Activated CD4-positive, alpha-beta T cell treated with anti-CD3 and anti-CD28 coated beads, Interleukin-2, Interleukin-4, amounts not matched to agents 100 ng/mL and 50 ng/mL, durations not matched to agents 16 hours and 8 hours (primary cell): ENCODE results near the gene CCDC71L.

Experiments
- DNase-seq: peaks from one replicate; pipeline ENCODE4 v3.0.0-alpha.2; 2020; ENCODE audit warnings: low spot score

CCDC71L gene

DNA sequence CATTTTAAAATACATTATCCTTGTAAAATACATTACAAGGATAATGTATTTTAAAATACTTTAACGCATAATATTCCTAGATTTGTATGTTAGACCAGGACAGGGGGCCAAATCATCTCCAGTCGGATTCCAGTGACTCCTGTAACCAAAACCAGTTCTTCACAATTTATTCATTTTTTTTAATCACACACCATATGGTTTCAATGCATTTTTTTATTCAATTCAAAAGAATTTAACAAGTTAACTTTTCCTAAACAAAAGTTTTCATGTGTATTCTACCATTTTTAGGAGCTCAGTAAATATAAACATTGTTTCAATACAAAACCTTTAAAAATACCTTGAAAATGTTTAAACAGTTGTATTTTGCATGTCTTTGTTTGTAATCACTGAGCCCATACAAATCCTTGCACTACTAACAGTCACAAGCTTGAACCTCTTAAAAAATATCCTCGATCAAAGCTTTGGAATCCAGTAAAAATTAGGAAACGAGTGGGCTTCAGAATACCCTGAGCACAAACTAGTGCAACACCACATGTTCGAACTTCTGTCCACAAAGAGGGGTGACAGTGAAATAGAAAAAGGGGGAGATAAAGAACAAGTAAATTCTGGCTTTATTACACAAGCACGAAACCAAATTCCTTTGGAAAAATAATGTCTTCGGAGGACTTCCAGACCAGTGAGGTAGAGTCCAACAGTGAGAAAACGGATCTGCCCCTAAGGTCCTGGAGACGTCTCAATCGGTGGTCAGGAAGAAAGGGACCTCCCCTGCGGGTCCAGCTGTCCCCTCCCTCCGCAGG is 1.6 kb downstream of the CCDC71L start:
- DNase-seq, result no peak

DNA sequence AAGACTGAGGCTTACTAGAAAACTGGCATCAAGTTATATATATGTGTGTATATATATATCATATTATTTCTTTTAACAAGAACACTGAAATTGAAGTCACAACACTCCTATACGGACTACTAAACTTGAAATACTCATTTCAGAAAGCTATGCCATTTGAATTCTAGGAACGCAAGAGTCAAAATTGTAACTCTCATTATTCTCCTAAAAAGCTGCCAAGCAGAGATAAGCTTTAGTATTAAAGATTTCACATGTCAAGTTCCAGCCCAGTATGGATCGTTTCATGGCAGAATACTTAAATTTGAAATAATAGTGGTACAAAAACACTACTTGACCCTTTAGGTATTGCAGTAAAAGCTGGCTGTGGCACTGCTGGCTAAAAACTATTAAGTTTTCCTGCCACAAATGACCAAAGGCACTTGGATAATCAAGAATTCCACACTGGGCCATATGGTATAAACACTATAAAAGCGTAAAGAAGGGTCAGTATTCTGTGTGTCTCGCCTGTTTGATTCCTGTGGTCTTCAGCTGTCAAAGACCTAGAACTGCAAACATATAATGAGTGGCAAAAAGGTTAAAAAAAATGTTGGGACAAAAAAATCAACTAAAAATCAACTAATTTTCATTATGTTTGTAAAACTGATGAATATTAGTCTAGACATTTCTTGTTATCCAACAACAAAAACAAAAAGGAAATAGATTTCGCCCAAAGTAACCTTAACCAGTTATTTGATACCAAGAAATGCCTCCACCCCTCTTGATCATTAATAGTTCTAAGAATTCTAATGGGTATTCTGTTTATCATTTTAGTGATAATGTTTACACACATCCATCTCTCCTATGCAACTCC is 2.4 kb downstream of the CCDC71L start:
- DNase-seq, result no peak

DNA sequence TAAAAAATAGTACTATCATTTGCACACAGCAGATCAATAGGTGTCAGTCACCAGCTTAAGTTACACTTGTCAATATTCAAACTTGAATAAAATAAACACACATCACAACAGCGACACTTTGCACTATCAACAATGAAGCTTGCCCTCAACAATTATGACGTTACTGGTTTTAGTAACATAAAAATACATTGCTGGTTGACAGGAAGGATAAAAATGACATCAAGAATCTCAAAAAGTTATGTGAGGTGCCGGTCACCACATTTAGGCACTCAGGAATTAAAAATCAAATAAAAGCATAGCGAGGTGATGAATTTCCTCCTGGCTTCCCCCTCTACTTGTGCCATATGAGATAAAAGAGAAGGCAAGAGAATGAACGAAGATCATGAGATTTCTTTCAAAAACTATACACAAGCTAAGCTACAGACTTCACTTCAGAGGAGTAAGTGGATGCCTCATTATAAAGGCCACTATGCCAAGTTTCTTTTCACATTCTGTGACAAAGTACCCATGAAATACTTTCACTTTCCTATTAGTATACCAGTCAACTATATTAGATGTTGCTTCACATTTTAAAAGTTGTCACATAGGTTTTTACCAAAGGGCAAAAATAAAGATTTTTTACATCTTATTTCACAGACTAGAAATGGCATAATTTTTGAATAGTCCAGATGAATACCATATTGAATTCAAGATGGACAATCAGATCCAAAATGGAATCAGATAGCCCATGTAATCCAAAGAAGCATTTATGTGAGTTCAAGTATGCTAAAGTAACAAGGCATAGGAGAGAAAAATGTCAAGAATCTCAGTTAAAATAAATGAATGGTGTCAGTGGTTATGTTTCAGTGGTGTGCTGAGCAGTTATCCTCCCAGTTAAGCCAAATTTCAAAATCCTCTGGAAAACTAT is 3.6 kb downstream of the CCDC71L start:
- no peak for DNase-seq

DNA sequence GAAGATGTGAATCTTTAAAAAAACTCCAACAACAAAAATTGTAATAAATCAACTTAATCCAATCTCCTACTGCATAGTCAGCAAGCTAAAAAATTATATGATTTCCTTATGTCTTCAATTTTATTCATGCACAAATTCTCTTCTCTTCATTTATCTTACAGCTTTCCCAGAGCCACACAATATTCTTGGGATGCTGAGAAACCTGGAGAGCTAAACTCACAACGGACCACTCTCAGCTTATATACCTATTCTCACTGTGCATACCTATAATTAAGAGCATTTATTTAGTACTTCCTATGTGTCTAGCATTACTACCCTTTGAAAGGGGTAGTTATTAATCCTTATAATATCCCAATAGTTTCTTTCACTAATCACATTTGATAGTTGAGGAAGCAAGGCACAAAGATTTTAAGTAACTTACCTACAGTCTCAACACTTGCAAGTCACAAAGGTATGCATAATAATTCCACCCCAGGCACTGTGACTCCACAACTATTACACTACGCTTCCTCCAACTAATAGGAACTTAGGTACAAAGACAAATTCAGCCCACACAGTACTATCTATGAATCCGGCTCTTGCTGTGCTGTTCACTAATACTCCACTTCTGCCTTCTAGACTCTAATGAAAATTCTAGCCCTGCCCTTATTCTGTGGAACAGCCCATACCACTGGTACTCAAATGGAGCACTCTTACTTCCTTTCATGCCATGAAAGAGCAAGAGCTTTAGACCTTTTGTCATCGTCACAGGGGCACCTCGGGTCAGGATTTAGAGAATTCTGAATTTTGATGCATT is 5.1 kb downstream of the CCDC71L start:
- DNase-seq, result no peak

DNA sequence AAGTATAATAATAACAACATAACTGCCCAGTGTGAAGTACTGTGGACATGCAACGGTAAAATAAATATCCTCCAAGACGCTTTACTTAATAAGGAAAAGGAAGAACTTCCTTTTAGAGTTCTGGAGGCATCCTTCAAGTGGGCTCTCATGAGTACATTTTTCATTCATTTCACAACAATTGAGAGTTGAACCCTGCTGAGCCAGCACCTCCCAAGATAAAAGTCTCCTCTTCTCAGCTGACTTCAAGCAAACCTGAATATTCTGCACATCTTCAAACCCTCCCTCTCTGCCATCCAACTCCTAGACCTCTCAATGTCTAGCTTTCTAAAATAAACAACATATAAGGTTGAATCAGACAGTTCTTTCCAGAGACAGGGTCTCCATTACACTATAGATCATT is 7.5 kb downstream of the CCDC71L start:
- no peak for DNase-seq

DNA sequence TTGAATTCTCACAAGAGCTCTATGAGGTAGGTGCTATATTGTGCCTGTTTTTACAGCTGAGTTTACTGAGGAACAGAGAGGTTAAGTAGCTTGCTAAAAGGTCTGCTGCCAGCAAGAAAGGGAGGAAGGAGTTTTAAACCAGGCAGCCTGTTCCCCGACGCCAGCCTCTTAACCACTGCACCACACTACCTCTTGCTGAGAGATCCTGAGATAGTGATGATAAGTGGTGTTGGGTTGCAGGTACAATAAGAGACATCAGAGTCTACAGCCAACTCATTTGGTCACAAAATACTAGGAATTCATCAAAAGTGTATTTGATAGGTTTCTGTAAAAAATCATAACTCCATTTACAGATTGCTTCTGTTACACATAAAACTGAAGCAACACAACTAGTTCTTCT is 8.0 kb downstream of the CCDC71L start:
- DNase-seq, result no peak

DNA sequence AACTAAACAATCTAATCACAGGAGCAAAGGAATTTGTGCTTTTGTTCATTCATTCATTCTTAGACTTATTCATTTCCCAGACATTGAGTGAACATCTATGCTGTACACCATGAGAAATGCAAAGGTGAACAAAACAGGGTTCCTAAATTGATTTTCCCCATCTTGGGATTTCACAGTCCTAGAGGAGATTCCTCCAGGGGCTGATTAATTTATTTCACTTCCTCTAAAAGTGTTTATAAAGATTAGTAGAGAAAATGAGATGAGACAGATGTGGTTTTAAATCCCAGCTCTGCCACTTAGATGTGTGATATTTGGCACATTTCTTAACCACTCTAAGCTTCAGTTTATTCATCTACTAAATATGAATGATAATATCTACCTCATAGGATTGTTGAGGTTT is 8.9 kb downstream of the CCDC71L start:
- no peak for DNase-seq

DNA sequence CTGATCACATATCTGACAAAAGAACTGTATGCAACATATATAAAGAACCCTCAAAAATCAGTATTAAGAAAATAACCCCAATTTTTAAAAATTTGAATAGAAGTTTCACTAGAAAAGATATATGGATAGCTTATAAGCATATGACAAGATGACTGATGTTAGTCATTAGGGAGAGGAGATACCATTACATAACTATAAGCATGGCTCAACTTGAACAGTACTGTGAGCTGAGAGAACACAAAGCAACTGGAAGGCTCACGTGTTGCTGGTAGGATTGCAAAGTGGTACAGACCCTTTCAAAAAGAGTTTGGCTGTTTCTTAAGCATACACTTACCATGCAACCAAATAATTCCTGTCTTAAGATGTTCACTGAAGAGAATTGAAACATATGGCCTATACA is 14.7 kb downstream of the CCDC71L start:
- no peak for DNase-seq

DNA sequence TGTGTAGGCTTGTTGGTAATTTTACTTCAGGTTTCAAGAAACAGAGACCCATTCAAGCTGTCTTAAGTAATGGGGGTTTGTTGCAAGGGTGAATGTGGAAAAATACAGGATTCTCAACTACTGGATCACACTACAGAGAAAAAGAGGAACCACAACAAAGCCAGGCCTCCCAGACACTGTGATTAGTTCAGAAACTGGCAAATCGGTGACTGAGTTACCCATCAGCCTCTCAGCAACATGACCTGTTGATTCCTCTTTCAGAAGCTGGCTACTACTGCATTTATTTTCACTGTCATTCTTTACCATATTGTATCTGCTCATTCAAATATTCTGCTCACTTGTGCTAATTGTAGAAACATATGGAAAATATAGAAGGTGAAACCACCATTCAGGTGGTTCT is 16.0 kb downstream of the CCDC71L start:
- DNase-seq, result no peak

DNA sequence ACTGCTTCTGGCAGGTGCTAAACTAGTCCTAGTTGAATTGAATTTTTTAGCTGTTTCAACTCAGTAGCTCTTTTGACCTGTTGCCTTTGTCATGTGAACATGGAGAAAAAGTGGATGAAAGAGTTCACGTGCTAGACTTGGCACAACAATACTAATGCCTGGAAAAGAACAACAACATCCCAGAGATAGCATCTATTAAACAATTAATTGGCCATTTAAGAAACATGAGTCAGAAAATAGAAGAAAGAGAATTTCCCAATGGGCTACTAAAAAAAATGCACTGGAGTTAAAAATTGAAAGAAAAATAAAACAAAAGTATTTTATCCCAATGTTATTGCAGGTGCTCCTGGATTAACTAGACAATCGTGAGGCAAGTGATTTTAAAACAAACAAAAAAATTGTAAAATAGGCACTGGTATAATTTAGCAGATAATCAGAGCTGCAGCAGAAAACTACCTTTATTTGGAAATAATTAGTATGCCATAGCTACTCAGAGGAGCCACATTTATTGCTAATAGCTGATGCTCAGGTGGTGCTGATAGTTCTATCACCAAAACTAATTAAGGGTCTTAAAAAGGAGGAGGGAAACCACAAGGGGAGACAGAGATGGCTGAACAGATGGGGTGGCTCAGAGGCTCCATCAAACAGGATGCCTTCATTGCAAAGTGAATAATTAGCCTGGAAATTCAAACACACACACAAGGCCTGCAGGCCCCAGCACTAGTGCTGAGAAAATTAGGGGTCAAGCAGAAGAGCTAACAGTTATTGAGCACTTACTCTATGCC is 17.6 kb downstream of the CCDC71L start:
- no peak for DNase-seq

DNA sequence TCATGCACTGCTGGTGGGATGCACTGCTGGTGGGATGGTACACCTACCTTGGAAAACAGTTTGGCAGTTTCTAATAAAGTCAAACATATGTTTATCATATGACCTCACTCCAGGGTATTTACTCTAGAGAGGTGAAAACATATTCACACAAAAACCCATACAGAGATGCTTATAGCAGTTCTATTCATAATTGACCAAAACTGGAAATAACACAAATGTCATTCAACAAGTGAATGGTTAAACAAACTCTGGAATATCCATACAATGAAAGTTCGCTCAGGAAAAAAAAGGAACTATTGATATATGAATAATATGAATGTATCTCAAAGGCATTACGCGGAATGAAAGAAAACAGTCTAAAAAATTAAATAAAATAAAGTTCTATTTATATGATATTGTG is 19.5 kb downstream of the CCDC71L start:
- DNase-seq, result no peak

DNA sequence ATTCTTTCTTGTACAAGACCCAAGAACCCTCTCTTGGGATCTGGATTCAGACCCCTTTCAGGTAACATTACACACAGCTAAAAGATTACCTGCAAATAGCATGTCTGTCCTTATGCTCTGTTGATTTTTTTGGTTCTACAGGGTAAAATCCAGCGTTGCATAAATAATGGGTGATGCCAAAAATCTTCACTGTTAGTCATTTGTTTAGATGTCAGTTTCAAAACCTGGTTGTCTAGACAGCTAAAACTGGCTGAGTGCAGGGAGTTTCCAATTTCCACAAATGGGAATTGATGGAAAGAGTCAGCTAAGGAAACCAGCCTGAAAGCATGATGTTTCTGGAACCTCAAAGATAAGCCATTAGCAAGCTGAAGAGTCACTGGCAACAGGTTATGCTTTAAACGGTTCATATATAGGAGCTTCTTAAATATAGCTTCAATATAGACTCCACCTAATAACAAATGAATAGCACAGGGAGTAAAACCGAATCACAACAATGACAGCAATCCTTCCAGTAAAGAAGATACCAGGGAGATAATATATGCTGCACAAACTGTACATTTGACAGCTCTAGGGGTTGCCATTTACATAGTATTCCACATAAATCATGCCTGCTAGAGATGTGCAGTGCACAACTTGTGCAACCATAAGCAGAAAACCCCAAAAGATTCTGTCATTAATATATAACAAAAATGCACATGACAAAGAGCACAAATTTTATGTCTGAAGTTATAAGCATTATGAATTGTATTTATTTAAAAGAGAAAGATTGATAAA is 20.4 kb downstream of the CCDC71L start:
- DNase-seq, result no peak

DNA sequence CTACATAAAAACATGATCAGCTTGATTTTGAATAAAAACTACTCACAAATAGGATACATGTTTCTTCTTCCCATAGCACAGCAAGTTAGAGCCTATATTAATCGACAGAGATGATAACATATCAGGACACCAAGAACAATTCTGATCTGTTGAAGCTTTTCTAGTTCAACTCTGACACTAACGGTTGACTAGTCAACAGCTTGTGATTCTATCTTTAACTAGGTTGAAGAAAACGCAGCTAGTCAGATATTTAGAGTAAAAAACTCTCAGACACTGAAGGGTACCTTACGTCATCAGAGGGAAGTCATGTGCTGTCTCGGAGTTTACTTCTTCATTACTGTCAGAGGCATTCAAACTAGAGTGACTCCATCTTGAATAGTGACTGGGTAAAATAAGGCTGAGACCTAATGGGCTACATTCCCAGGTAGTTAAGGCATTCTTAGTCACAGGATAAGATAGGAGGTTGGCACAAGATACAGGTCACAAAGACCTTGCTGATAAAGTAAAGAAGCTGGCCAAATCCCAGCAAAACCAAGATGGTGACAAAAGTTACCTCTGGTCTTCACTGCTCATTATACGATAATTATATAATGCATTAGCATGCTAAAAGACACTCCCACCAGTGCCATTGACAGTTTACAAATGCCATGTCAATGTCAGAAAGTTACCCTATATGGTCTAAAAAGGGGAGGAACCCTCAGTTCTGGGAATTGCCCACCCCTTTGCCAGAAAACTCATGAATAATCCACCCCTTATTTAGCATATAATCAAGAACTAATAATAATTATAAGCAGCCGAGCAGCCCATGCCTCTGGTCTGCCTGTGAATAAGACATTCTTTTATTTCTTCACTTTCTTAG is 21.3 kb downstream of the CCDC71L start:
- DNase-seq, result no peak

DNA sequence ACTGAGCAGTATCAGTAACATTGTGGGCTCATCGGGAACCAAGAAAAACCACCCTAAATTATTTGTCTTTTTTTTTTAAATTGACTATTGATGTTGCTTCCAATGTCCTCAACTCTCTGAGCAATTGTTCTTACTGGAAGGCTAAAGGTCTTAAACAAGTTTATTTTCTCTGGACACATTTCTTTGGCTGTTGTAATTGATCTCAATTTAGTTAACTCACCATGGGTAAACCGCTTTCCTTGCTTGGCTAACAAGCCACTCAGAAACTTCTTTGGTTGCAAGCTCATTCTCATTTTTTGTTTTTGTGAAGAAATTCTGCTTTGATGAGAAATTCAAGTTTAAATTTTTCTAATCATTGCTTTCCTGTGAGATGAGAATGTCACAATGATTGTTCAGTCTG is 25.5 kb downstream of the CCDC71L start:
- no peak for DNase-seq

DNA sequence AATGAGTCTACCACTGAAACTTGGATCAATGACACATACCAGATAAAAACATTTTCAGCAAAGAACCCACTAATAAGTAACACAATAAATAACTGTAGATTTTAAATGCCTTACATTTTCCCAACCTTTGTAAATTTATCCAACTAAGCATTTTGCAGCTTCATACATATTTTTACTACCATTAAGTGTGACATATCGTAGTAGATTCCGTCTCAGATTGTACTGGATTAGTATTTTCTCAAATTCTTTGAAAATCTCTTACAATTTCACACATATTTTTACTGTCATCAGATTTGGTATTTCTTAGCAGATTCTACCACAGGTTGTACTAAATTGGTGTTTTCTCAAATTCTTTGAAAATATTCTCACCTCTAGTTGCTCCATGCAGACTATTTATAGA is 26.0 kb downstream of the CCDC71L start:
- DNase-seq, result no peak

DNA sequence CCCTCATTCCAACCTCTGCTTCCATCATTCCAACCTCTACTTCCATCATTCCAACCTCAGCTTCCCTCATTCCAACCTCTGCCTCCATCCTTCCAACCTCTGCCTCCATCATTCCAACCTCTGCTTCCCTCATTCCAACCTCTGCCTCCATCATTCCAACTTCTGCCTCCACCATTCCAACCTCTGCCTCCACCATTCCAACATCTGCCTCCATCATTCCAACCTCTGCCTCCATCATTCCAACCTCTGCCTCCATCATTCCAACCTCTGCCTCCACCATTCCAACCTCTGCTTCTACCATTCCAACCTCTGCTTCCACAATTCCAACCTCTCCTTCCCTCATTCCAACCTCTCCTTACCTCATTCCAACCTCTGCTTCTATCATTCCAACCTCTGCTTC is 30.3 kb downstream of the CCDC71L start:
- DNase-seq, result no peak

DNA sequence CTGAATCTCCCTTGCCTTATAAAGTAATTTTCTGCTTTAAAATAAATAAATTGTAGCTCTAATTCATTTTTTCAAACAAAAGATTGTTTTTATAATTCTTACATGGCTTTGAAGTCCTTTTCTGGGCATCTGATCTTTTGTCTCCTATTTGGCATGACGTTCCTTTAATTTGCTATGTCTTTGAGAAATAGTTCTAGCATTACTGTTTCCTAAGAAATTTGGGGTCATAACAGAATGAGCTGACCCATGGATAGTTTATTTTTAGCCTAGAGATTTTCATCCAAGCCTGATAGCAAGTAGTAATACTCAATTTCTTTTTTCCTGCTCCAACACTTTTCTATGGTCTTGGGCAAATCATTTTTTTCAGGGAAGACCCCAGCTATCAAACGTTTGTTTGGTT is 31.4 kb downstream of the CCDC71L start:
- no peak for DNase-seq

DNA sequence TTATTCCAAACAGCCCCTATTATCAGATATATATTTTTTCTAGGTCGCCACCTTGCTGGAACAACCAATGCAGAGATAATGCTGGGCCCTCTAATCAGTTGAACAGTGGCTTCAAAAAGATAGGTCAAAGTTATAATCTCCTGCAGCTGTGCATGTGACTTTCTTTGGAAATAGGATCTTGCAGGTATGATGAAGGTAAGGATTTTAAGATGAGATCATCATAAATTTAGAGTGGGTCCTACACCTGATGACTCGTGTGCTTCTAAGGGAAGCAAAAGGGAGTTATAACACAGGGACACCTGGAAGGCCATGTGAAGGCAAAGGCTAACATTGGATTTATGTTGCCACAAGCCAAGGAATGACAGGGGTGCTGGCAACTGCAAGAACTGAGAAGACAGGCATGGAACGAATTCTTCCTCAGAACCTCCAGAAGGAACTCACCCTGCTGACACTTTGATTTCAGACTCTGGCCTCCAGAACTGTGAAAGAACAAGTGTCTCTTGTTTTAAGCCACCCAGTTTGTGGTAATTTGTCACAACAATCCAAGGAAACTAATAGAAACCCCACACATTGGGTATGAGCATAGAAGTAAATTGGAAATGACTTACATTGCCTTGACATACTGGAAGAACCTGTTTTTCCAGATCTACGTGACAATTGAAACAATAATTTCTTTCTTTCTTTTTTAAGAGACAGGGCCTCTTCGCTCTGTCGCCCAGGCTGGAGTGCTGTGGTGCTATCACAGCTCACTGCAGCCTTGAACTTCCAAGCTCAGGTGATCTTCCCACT is 34.4 kb downstream of the CCDC71L start:
- no peak for DNase-seq
